ENCODE results near the gene TAS1R3.

Gene TAS1R3

GRCh38 chr1:1371746-1372711 is 40.9 kb downstream of the TAS1R3 start:
- peak; percentile 82 for DNase-seq

DNA sequence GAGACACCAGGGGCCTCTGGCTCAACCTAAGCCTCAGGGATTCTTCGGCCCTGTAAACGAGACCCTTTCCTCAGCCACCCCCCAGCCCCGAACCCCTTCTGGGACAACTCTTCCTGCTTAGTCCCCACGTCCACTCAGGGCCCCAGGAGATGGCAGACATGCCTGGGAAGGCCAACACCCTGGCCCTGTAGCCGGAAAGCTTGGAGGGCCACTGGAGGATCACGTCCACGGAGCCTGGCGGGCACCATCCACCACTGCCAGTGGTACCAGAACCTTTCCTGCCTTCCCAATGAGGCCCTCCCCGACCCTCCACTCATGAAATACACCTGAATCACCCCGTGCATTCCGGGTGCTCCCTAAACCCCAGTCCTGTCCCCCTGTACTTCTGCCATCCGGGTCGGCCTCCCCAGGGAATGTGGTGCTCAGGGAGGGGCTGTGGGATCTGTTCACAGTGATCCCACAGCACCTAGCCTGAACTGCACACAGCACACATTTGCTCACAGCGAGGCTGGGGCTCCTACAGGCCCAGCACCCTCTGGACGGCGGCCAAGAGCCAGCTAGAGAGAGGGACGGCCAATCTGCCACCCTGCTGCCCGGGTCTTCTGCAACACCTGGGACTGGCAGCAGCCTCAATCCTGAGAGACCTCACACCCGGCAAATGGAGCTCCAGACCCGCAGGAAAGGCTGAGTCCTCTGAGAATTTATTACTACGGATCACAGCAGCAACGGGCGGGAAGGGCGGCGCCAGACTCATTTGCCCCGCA is 42.2 kb downstream of the TAS1R3 start:
- DNase-seq: no peak

GRCh38 chr1:1373815-1374588 is 42.9 kb downstream of the TAS1R3 start:
- no peak for DNase-seq

DNA sequence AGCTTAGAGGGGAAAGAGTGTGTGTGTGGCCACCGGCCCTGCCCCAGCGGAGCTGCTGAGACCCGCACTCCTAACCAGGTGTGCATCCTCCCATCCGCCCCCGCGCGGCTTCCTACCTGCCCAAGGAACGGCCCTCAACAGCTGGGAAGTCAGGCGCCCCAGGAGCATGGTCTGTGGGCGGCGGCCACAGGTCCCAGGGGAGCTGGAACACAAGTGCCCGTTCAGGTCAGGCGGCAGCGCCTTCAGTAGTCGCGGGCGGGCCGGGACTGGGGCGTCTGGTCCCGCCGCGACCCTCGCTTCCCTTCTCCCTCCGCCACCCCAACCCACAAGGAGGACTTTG is 43.5 kb downstream of the TAS1R3 start:
- DNase-seq: peak; percentile 52

DNA sequence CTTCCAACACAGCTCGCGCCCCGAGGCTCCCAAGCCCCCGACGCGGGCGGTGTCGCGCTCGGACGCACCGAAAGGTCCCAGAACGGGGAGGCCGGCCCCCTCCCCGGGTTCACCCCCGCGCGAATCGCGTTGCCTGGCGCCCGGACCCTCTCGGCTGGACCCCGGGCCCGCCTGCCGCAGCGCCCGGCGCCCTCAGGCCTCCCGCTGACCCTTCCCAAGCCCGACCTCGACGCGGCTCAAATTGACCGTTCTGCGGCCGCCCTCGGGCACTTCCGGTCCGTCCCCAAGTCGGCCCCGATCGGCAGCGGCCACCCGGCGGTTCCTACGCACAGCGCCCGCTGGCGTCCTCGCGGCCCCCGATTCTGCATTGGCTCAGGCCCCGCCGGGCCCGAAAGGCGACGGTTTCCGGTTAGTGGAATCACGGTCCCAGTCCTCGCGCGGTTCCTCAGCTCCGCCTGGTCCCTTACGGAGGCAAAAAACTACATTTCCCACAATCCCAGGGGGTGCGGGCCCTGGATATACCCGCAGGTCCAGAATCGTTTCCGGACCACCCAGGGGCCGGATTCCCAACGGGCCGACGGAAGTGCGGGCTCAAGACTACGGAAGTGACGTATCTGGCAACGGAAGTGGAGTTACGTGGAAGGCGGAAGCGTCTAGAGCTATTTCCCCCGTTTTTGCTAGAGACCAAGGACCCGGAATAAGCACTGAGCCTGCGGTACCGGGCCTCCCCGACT is 44.0 kb downstream of the TAS1R3 start, which contains the start of gene AURKAIP1:
TSS of gene AURKAIP1 (minus strand) at position 279 of the 734 bp plus-strand sequence. CDS start 451 bp downstream, outside the sequence.
- peak; percentile 99 for DNase-seq

- no peak for DNase-seq
Measured at GRCh38 chr1:1376551-1377226, 45.6 kb downstream of the TAS1R3 start.

DNA sequence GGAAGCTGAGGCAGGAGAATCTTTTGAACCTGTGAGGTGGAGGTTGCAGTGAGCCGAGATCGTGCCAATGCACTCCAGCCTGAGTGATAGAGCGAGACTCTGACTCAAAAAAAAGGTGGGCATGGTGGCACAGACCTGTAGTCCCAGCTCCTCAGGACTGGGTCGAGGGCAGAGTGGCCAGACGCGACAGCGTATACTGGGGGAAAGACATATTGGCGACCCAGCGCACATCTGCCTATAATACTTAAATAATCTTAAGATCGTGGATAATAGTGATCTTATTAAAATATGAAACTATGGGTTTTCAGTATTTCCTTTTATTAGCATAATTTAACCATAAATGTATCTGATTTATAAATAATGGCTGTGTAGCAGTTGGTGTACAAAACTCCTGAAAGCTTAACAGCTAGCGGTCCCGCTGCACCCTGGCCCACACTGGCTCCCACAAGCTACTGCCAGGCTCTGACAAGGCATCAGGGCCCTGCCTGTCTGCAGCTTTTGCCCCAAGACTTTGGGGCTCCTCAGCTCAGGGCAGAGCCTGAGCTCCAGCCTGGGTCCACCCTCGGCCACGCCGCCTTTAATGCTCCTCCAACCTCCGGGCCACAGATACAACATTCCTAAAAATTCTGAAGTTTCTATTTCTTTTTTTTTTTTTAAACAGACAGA is 46.6 kb downstream of the TAS1R3 start:
- no peak for DNase-seq

DNA sequence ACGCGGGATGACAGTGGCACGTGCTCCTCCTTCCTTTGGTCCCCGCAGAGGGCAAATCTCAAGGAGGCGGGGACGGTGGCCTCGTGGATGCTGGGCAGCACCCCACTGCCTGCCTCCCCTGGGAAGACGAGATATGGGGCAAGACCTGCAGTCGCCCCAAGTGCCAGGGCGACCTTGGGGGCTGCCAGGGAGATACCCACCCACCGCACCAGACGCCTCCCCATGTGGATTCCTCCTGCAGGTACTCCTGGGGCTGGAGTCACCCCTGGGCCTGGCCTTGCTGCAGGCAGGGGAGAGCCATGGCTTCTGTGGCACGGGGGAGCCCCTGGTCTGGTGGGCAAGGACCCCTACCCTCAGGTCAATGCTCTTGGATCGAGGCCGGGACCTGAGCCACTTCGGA is 49.8 kb downstream of the TAS1R3 start:
- DNase-seq: no peak

GRCh38 chr1:1381294-1381693 is 50.2 kb downstream of the TAS1R3 start:
- no peak for DNase-seq

Measured in femur (tissue), 1 donor.